ENCODE data around the gene FCHO1. TPM values are rescaled to one million over a fixed set of nuclear protein-coding genes. Genes with fewer than 3 reads are reported as not detected.

The FCHO1 gene
- total RNA-seq, 1 experiment from 2014 or later, result 1.1 TPM

DNA sequence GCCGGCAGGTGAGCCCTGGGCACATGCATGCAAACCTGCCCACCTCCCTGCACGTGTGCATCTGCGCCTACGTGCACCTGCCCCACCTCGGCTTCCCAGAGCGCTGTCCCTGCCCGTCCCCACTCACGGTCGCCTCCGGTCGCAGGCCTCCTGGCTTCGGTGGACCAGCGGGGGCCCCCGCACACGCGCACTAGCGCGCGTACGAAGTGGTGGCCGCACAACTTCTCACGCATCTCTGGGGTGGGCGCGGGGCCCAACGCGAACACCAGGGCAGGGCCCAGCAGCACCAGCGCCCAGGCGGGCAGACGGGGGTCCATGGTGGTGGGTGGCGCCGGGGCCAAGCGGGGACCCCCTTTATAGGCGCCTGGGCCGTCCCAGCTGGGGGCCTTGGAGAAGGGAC, 69.9 kb downstream of the FCHO1 start, which contains the start of gene INSL3:
TSS of gene INSL3 (minus strand) at position 330 of the 400 bp plus-strand sequence. CDS start at position 317, 13 bp downstream.
- DNase-seq (ENCODE audit: low read depth, low spot score) (no peak), ATAC-seq (no peak)
- ChIA-PET CTCF (no interaction called here), POLR2A (no interaction called here)
- no TSS peak for BruUV-seq (replicated peaks)
- H3K36me3 ChIP-seq (ENCODE audit: control insufficient read depth, insufficient read depth, low read length), result no peaks in the 10 kb centered on the region
- in situ Hi-C loops (cut with HindIII; ENCODE audit: low pct_unique_long_range_greater_than_20kb, low sequenced_read_pairs) (no loop called here), intact Hi-C loops (cut with micrococcal nuclease; ENCODE audit: unreplicated experiment) (no loop called here)
- TF ChIP-seq POLR2AphosphoS5 (IDR thresholded peaks at IDR 0.05; ENCODE audit: low read depth, low read length), result no peak
- no peak for TF ChIP-seq TCF7L2 (IDR thresholded peaks at IDR 0.05; ENCODE audit: low read depth, low read length)
- no peak for TF ChIP-seq CTCF (IDR thresholded peaks at IDR 0.05)
- no peak for TF ChIP-seq REST (IDR thresholded peaks at IDR 0.05; ENCODE audit: insufficient read depth in 1 of 2, low read depth in 2 of 2, low read length in 1 of 2)
- TF ChIP-seq SIN3A (IDR thresholded peaks at IDR 0.05; ENCODE audit: borderline replicate concordance, insufficient read depth, low read depth, low read length), result no peak
- no peaks in the 10 kb centered on the region for H3K4me1 ChIP-seq (ENCODE audit: control insufficient read depth, insufficient read depth, low read length)
- no peak within 1 kb of the TSS for H3K4me3 ChIP-seq (ENCODE audit: low read depth in 2 of 2, low read length in 2 of 2)
- H3K27ac ChIP-seq (ENCODE audit: low read length), result no peak within 1 kb of the TSS
- H3K27me3 ChIP-seq (ENCODE audit: control insufficient read depth, insufficient read depth, low read length), result no peaks in the 10 kb centered on the region
- no peaks in the 10 kb centered on the region for H3K9me3 ChIP-seq (ENCODE audit: control insufficient read depth, insufficient read depth, low read depth, low read length)

- in situ Hi-C loops (cut with HindIII; ENCODE audit: low pct_unique_long_range_greater_than_20kb, low sequenced_read_pairs) (no loop called here), intact Hi-C loops (cut with micrococcal nuclease; ENCODE audit: unreplicated experiment) (no loop called here)
- no TSS peak for BruUV-seq (replicated peaks)
- H3K9me3 ChIP-seq (ENCODE audit: control insufficient read depth, insufficient read depth, low read depth, low read length), result no peaks in the 10 kb centered on the region
- no peak for ATAC-seq
- H3K4me1 ChIP-seq (ENCODE audit: control insufficient read depth, insufficient read depth, low read length), result no peaks in the 10 kb centered on the region
- CTCF ChIA-PET, result no interaction called here
- no peak for TF ChIP-seq CTCF (IDR thresholded peaks at IDR 0.05)
- TF ChIP-seq TCF7L2 (IDR thresholded peaks at IDR 0.05; ENCODE audit: low read depth, low read length), result no peak
- TF ChIP-seq SIN3A (IDR thresholded peaks at IDR 0.05; ENCODE audit: borderline replicate concordance, insufficient read depth, low read depth, low read length), result no peak
- TF ChIP-seq REST (IDR thresholded peaks at IDR 0.05; ENCODE audit: insufficient read depth in 1 of 2, low read depth in 2 of 2, low read length in 1 of 2), result no peak
- H3K27ac ChIP-seq (ENCODE audit: low read length), result no peak overlapping the region
- no peak overlapping the region for H3K4me3 ChIP-seq (ENCODE audit: low read depth in 2 of 2, low read length in 2 of 2)
- H3K36me3 ChIP-seq (ENCODE audit: control insufficient read depth, insufficient read depth, low read length), result no peaks in the 10 kb centered on the region
- POLR2A ChIA-PET, result interaction anchor here (0.6 kb wide), 1 partner anchor 43 kb away, joined by 4 read pairs; no protein-coding TSS in a partner anchor
- DNase-seq (ENCODE audit: low read depth, low spot score), result no peak
- H3K27me3 ChIP-seq (ENCODE audit: control insufficient read depth, insufficient read depth, low read length), result no peaks in the 10 kb centered on the region
These were observed 73.1 kb downstream of the FCHO1 start for GRCh38 chr19:17824339-17824738.

Data from Panc1 (cell line).